Measurements from ENCODE around the gene ZNF322. TPM values are rescaled to one million over a fixed set of nuclear protein-coding genes. Genes with fewer than 3 reads are reported as not detected.
A peak's percentile ranks its signal among the peaks of the same experiment; 100 is the strongest.
"Not testable (repeated sequence)": the region's sequence is repeated elsewhere in the genome, so short reads cannot be mapped to it uniquely, and the experiment has no call there.

ZNF322 gene
- total RNA-seq, 1 donor, result 21.7 TPM

DNA sequence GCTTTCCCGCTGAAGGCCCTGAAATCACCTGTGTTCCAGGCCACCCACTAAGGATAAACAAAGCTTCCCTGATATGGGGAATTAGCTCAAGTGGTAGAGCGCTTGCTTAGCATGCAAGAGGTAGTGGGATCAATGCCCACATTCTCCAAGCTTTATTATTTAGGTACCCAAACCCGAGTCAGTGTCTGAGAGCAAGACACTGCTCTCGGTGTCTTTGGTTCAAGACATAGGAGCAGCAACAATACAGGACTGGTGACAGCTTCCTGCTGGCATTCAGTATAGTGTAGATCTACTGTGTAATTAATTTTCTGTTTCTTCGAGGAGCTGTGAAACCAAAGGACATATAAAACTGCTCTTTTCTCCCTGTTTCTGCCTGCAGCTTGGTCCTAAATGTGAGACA lies 13.7 kb upstream of the ZNF322 start:
- DNase-seq (ENCODE audit: insufficient read length, low spot score, missing footprints); H3K4me3 ChIP-seq (ENCODE audit: insufficient read depth, low read length); H2AFZ ChIP-seq (ENCODE audit: low read length); H3K27me3 ChIP-seq (ENCODE audit: insufficient read depth, low read length); H3K4me1 ChIP-seq (ENCODE audit: insufficient read depth, low read length); H3K4me2 ChIP-seq (ENCODE audit: insufficient read depth, low read length); H3K27ac ChIP-seq (ENCODE audit: low read depth, low read length); H3K9me3 ChIP-seq (ENCODE audit: low read depth, low read length); H3K36me3 ChIP-seq (ENCODE audit: insufficient read depth, low read length); H3K79me2 ChIP-seq (ENCODE audit: insufficient read depth, low read length); H4K20me1 ChIP-seq (ENCODE audit: insufficient read depth, low read length): not testable (repeated sequence)

DNA sequence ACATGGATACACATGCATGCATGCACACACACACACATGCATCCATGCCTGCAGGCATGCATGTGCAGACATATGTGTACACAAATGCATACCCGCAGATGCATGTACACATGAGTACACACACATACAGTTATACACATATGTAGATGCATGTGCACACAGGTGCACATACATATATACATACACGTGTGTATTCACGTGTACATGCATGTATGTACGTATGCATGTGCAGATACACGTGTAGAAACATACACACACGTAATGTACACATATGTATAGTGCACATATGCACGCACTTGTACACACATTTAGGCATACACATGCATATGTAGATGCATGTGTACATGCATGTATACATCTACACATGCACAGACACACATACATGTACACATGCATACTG lies 11.0 kb upstream of the ZNF322 start:
- H3K9me3 ChIP-seq (ENCODE audit: low read depth, low read length); H4K20me1 ChIP-seq (ENCODE audit: insufficient read depth, low read length); H3K36me3 ChIP-seq (ENCODE audit: insufficient read depth, low read length); H3K4me1 ChIP-seq (ENCODE audit: insufficient read depth, low read length); H3K27me3 ChIP-seq (ENCODE audit: insufficient read depth, low read length); DNase-seq (ENCODE audit: insufficient read length, low spot score, missing footprints); H3K4me2 ChIP-seq (ENCODE audit: insufficient read depth, low read length); H2AFZ ChIP-seq (ENCODE audit: low read length); H3K27ac ChIP-seq (ENCODE audit: low read depth, low read length); H3K4me3 ChIP-seq (ENCODE audit: insufficient read depth, low read length); H3K79me2 ChIP-seq (ENCODE audit: insufficient read depth, low read length): not testable (repeated sequence)

DNA sequence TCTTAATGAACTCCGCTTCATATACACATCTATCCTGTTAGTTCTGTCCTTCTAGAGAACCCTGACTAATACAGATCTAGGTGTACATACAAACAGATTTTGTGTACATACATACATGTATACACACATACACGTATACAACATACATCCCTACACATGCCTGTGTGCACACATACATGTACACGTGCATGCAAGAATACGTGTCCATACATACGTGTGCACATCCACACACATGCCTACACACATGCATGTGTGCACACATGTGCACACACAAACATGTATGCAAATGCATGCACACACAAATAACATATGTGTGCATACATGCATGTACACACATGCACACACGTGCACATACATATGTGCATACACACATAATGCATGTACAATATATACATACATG lies 10.5 kb upstream of the ZNF322 start:
- not testable (repeated sequence) for H3K4me2 ChIP-seq (ENCODE audit: insufficient read depth, low read length); H2AFZ ChIP-seq (ENCODE audit: low read length); H3K27ac ChIP-seq (ENCODE audit: low read depth, low read length); H3K4me1 ChIP-seq (ENCODE audit: insufficient read depth, low read length); DNase-seq (ENCODE audit: insufficient read length, low spot score, missing footprints); H3K9me3 ChIP-seq (ENCODE audit: low read depth, low read length); H3K36me3 ChIP-seq (ENCODE audit: insufficient read depth, low read length); H3K27me3 ChIP-seq (ENCODE audit: insufficient read depth, low read length); H4K20me1 ChIP-seq (ENCODE audit: insufficient read depth, low read length); H3K79me2 ChIP-seq (ENCODE audit: insufficient read depth, low read length); H3K4me3 ChIP-seq (ENCODE audit: insufficient read depth, low read length)

DNA sequence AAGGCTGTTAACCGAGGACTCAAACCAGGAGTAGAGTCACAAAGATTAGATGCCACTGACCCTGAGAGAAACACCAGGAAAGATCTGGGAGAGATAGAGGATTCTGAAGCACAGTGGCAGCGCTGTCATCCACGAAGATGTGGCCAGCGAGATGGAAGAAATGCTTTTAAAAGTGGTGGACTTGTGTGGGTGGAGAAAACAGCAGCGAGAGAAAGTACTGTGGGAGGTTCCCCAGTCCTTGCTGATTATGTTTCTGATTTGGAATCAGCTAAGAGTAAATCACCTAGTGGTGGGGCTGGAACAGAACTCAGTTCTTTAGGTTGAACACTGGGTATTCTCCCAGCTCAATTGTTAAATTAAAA lies 435 bp upstream of the ZNF322 start:
- Histone ChIP-seq H3K36me3 (ENCODE audit: insufficient read depth, low read length) (peaks cover 4% of the 10 kb centered on the region), H3K27ac (ENCODE audit: low read depth, low read length) (peak overlapping the region; percentile 79), H3K4me3 (ENCODE audit: insufficient read depth, low read length) (peak overlapping the region; percentile 85), H3K9me3 (ENCODE audit: low read depth, low read length) (no peaks in the 10 kb centered on the region), H3K27me3 (ENCODE audit: insufficient read depth, low read length) (peaks cover 3% of the 10 kb centered on the region), H4K20me1 (ENCODE audit: insufficient read depth, low read length) (peaks cover 4% of the 10 kb centered on the region), H2AFZ (ENCODE audit: low read length) (peak overlapping the region; percentile 95), H3K79me2 (ENCODE audit: insufficient read depth, low read length) (peaks cover 41% of the 10 kb centered on the region), H3K4me2 (ENCODE audit: insufficient read depth, low read length) (peak overlapping the region; percentile 88), H3K4me1 (ENCODE audit: insufficient read depth, low read length) (peaks cover 20% of the 10 kb centered on the region)
- TF ChIP-seq, protein P1, sequence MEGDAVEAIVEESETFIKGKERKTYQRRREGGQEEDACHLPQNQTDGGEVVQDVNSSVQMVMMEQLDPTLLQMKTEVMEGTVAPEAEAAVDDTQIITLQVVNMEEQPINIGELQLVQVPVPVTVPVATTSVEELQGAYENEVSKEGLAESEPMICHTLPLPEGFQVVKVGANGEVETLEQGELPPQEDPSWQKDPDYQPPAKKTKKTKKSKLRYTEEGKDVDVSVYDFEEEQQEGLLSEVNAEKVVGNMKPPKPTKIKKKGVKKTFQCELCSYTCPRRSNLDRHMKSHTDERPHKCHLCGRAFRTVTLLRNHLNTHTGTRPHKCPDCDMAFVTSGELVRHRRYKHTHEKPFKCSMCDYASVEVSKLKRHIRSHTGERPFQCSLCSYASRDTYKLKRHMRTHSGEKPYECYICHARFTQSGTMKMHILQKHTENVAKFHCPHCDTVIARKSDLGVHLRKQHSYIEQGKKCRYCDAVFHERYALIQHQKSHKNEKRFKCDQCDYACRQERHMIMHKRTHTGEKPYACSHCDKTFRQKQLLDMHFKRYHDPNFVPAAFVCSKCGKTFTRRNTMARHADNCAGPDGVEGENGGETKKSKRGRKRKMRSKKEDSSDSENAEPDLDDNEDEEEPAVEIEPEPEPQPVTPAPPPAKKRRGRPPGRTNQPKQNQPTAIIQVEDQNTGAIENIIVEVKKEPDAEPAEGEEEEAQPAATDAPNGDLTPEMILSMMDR (IDR thresholded peaks at IDR 0.05; ENCODE audit: extremely low read depth, low read depth, low read length), result peak; percentile 30
- no peak for DNase-seq (ENCODE audit: insufficient read length, low spot score, missing footprints)

DNA sequence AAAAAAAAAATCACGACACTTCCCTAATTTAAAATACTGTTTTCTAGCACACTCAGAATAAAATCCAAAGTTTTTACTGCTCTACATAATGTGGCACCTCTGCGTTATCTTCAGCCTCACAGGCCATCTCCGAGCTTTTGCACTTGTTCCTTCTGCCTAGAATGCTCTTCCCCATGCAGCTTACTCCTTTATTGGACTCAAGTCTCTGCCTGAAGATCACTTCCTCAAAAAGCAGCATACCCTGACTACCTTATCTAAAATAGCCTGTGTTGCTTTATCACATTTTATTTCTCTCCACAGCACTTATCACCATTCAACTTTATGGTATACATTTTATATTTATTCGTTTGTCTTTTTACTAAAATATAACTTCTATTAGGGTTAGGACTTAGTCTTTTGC lies 2.3 kb downstream of the ZNF322 start:
- Histone ChIP-seq H3K27me3 (ENCODE audit: insufficient read depth, low read length) (no peaks in the 10 kb centered on the region), H3K4me2 (ENCODE audit: insufficient read depth, low read length) (no peak overlapping the region), H4K20me1 (ENCODE audit: insufficient read depth, low read length) (peaks cover 7% of the 10 kb centered on the region), H3K36me3 (ENCODE audit: insufficient read depth, low read length) (peaks cover 11% of the 10 kb centered on the region), H3K4me1 (ENCODE audit: insufficient read depth, low read length) (peaks cover 20% of the 10 kb centered on the region), H3K79me2 (ENCODE audit: insufficient read depth, low read length) (peaks cover 55% of the 10 kb centered on the region), H3K27ac (ENCODE audit: low read depth, low read length) (no peak overlapping the region), H2AFZ (ENCODE audit: low read length) (no peak overlapping the region), H3K4me3 (ENCODE audit: insufficient read depth, low read length) (no peak overlapping the region), H3K9me3 (ENCODE audit: low read depth, low read length) (no peaks in the 10 kb centered on the region)
- no peak for DNase-seq (ENCODE audit: insufficient read length, low spot score, missing footprints)
- TF ChIP-seq, protein P1 (IDR thresholded peaks at IDR 0.05; ENCODE audit: extremely low read depth, low read depth, low read length), result no peak
